H1 (cell line): ENCODE results near the gene CCDC154. TPM values are rescaled to one million over a fixed set of nuclear protein-coding genes. Genes with fewer than 3 reads are reported as not detected.

Experiments
- CTCF ChIA-PET: fragments of 300-600 bp; sonication (Branson Sonifier 250); formaldehyde crosslinking; loops from one replicate; lab custom pipeline; 2021; ENCODE audit not compliant: partially characterized antibody; lab: Charles Lee
- POLR2A ChIA-PET: fragments of 300-600 bp; sonication (Branson Sonifier 250); formaldehyde crosslinking; loops from one replicate; lab custom pipeline; 2021; ENCODE audit warnings: inconsistent platforms; ENCODE audit not compliant: partially characterized antibody; lab: Charles Lee
- DNase-seq, 2 experiments: peaks; one replicate each; pipeline versions ENCODE4 v3.0.0 to v3.0.0-alpha.2; 2010 to 2022; ENCODE audit warnings: low spot score in 2 of 2, low read depth in 1 of 2, mixed read lengths in 1 of 2
- FAIRE-seq: peaks from 2 replicates; lab custom pipeline; 2011; peaks lifted over from hg19 to GRCh38; lab: Jason Lieb, UNC
- H2AFZ ChIP-seq: 2 replicates; pipeline ENCODE4 v1.8.1; 2012; ENCODE audit warnings: low read length, inconsistent platforms
- H2AK5ac ChIP-seq: 2 replicates; pipeline ENCODE4 v1.6.1; 2013; ENCODE audit warnings: low read depth, low read length
- H2BK120ac ChIP-seq: replicated peaks from 2 replicates; pipeline ENCODE3; 2013; ENCODE audit warnings: low read depth, low read length, inconsistent platforms
- H2BK12ac ChIP-seq: 2 replicates; pipeline ENCODE4 v1.6.1; 2013; ENCODE audit warnings: low read depth, low read length
- H2BK15ac ChIP-seq: 2 replicates; pipeline ENCODE4 v1.6.1; 2013; ENCODE audit warnings: low read length
- H2BK20ac ChIP-seq: 2 replicates; pipeline ENCODE4 v1.6.1; 2013; ENCODE audit warnings: low read length
- H2BK5ac ChIP-seq: 2 replicates; pipeline ENCODE4 v1.6.1; 2013; ENCODE audit warnings: low read depth, low read length
- H3K14ac ChIP-seq: 2 replicates; pipeline ENCODE4 v1.6.1; 2013; ENCODE audit warnings: inconsistent platforms; ENCODE audit not compliant: insufficient read length
- H3K18ac ChIP-seq: 2 replicates; pipeline ENCODE4 v1.6.1; 2013; ENCODE audit warnings: low read length; ENCODE audit errors: extremely low read depth
- H3K23ac ChIP-seq: 2 replicates; pipeline ENCODE4 v1.6.1; 2013; ENCODE audit warnings: inconsistent platforms; ENCODE audit not compliant: insufficient read length
- H3K23me2 ChIP-seq: 2 replicates; pipeline ENCODE4 v1.6.1; 2013; ENCODE audit warnings: low read depth, low read length
- H3K27ac ChIP-seq: 2 replicates; pipeline ENCODE4 v1.6.1; 2011; ENCODE audit warnings: low read depth, low read length, inconsistent platforms
- H3K27me3 ChIP-seq, 4 experiments: replicated peaks in 1 of 4; 1 replicate in 1 of 4; 2 replicates in 3 of 4; pipeline versions ENCODE4 v1.6.1 to v1.8.1; 2011 to 2013; ENCODE audit warnings: low read length in 3 of 4, mild to moderate bottlenecking in 3 of 4, inconsistent platforms in 2 of 4, mixed read lengths in 2 of 4, moderate library complexity in 1 of 4; ENCODE audit not compliant: control insufficient read depth in 3 of 4, insufficient read depth in 3 of 4; ENCODE audit errors: extremely low read depth in 1 of 4
- H3K36me3 ChIP-seq, 4 experiments: 2 replicates each; pipeline versions ENCODE4 v1.6.1 to v1.8.1; 2011 to 2013; ENCODE audit warnings: mild to moderate bottlenecking in 4 of 4, low read length in 3 of 4, moderate library complexity in 2 of 4, control low read depth in 1 of 4, inconsistent platforms in 1 of 4; ENCODE audit not compliant: insufficient read depth in 4 of 4, control insufficient read depth in 2 of 4
- H3K4ac ChIP-seq: replicated peaks from 2 replicates; pipeline ENCODE3; 2013; ENCODE audit warnings: low read length, low read depth, mixed read lengths, inconsistent platforms; ENCODE audit not compliant: insufficient read length
- H3K4me1 ChIP-seq, 4 experiments: replicated peaks in 1 of 4; 1 replicate in 1 of 4; 2 replicates in 3 of 4; pipeline versions ENCODE4 v1.6.1 to v1.8.1; 2011 to 2013; ENCODE audit warnings: low read length in 3 of 4, inconsistent platforms in 2 of 4, mixed read lengths in 1 of 4; ENCODE audit not compliant: insufficient read depth in 4 of 4, control insufficient read depth in 3 of 4
- H3K4me2 ChIP-seq, 2 experiments: 2 replicates each; pipeline versions ENCODE4 v1.6.1 to v1.8.1; 2011 to 2013; ENCODE audit warnings: low read depth in 2 of 2, low read length in 2 of 2, control low read depth in 1 of 2, inconsistent platforms in 1 of 2, mild to moderate bottlenecking in 1 of 2; ENCODE audit not compliant: insufficient read depth in 1 of 2
- H3K4me3 ChIP-seq, 4 experiments: fragments of 200-600, 300-600 bp in 1 of 4; sonication (generic), shearing (Covaris generic), sonication (Bioruptor Twin) in 1 of 4; 2 replicates each; pipeline versions ENCODE4 v1.5.1 to v1.8.1; 2011 to 2016; ENCODE audit warnings: low read length in 4 of 4, low read depth in 3 of 4, control low read depth in 2 of 4, inconsistent platforms in 2 of 4, mild to moderate bottlenecking in 2 of 4, mixed read lengths in 1 of 4, moderate library complexity in 1 of 4; ENCODE audit not compliant: insufficient read depth in 2 of 4; ENCODE audit errors: extremely low read depth in 1 of 4
- H3K56ac ChIP-seq: replicated peaks from 2 replicates; pipeline ENCODE3; 2013; ENCODE audit warnings: low read depth, mild to moderate bottlenecking, mixed read lengths, low read length, inconsistent platforms; ENCODE audit not compliant: insufficient read length
- H3K79me1 ChIP-seq: 2 replicates; pipeline ENCODE4 v1.6.1; 2013; ENCODE audit warnings: low read depth, low read length, control low read depth
- H3K79me2 ChIP-seq, 2 experiments: 2 replicates each; pipeline versions ENCODE4 v1.6.1 to v1.8.1; 2012 to 2013; ENCODE audit warnings: low read length in 2 of 2, mild to moderate bottlenecking in 2 of 2, inconsistent platforms in 1 of 2; ENCODE audit not compliant: insufficient read depth in 2 of 2, control insufficient read depth in 1 of 2
- H3K9ac ChIP-seq, 4 experiments: replicated peaks in 1 of 4; 1 replicate in 1 of 4; 2 replicates in 3 of 4; pipeline versions ENCODE4 v1.6.1 to v1.8.1; 2011 to 2013; ENCODE audit warnings: low read depth in 3 of 4, low read length in 3 of 4, control low read depth in 2 of 4, mild to moderate bottlenecking in 2 of 4, moderate library complexity in 2 of 4, inconsistent platforms in 1 of 4; ENCODE audit errors: extremely low read depth in 1 of 4
- H3K9me3 ChIP-seq, 2 experiments: 2 replicates each; pipeline versions ENCODE4 v1.6.1 to v1.8.1; 2012 to 2013; ENCODE audit warnings: mild to moderate bottlenecking in 2 of 2, moderate library complexity in 2 of 2, control low read depth in 1 of 2, inconsistent platforms in 1 of 2, low read depth in 1 of 2, low read length in 1 of 2, mixed read lengths in 1 of 2; ENCODE audit not compliant: insufficient read depth in 2 of 2
- H4K20me1 ChIP-seq, 2 experiments: replicated peaks in 1 of 2; 2 replicates each; pipeline versions ENCODE3 to v1.8.1; 2011 to 2013; ENCODE audit warnings: inconsistent platforms in 2 of 2, low read length in 2 of 2, mild to moderate bottlenecking in 1 of 2; ENCODE audit not compliant: insufficient read depth in 2 of 2, control insufficient read depth in 1 of 2
- H4K5ac ChIP-seq: 2 replicates; pipeline ENCODE4 v1.6.1; 2013; ENCODE audit warnings: low read length, low read depth, mixed read lengths, inconsistent platforms; ENCODE audit not compliant: insufficient read length
- H4K8ac ChIP-seq: 2 replicates; pipeline ENCODE4 v1.8.0; 2013; ENCODE audit warnings: mild to moderate bottlenecking, moderate library complexity, low read length, inconsistent platforms; ENCODE audit not compliant: insufficient read depth; ENCODE audit errors: extremely low read depth
- H4K91ac ChIP-seq: replicated peaks from 2 replicates; pipeline ENCODE3; 2013; ENCODE audit warnings: low read length, mixed read lengths, inconsistent platforms; ENCODE audit not compliant: insufficient read length
- BRCA1 ChIP-seq: IDR thresholded peaks from 2 replicates; pipeline ENCODE4 v1.6.1; 2012; ENCODE audit warnings: low read depth, low read length, improper control_type of control experiment
- CREB1 ChIP-seq: IDR thresholded peaks from 2 replicates; pipeline ENCODE4 v1.6.1; 2012; ENCODE audit warnings: inconsistent platforms
- SAP30 ChIP-seq: fragments of 300-600 bp; sonication (generic); IDR thresholded peaks from 2 replicates; pipeline ENCODE4 v1.7.1; 2012; ENCODE audit warnings: low read length, moderate library complexity, mild to moderate bottlenecking, inconsistent platforms; ENCODE audit not compliant: insufficient read depth, insufficient replicate concordance
- WGBS, 2 experiments: shearing (Covaris generic) in 1 of 2; methylation state at CpG; one replicate each; pipeline versions ENCODE4 v1.1.6 to v1.1.7; 2013 to 2015; ENCODE audit warnings: low lambda C conversion rate in 2 of 2, mixed read lengths in 2 of 2, inconsistent platforms in 1 of 2, low coverage in 1 of 2, missing lambda C conversion rate in 1 of 2; ENCODE audit not compliant: insufficient replicate concordance in 2 of 2, insufficient coverage in 1 of 2, insufficient read length in 1 of 2; ENCODE audit errors: extremely low coverage in 1 of 2, missing lambda C conversion rate in 1 of 2; 5-methylcytosine and 5-hydroxymethylcytosine counted together
- polyA plus RNA-seq, 7 experiments: library from polyadenylated mRNA; depleted of rRNA in 3 of 7; stranded (reverse) in 5 of 7; unstranded in 2 of 7; fragments of >200 nt in 5 of 7; fragments of 200-250 nt in 2 of 7; gene quantifications; 1 replicate in 5 of 7; 2 replicates in 1 of 7; 4 replicates in 1 of 7; pipeline versions ENCODE4 v1.2.1 to v1.2.3, GENCODE V29; 2011 to 2013; ENCODE audit warnings: missing spikeins in 2 of 7, mixed read lengths in 2 of 7
- total RNA-seq: library from RNA; stranded (reverse); fragmentation: NEBNext Ultra II Directional; extraction: Animal tissue kit (Norgen Biotek cat#: 25700); gene quantifications from 2 replicates; pipeline ENCODE4 v1.2.1, GENCODE V29; 2021

CCDC154 gene
- total and polyA plus RNA-seq, 2 of the 8 experiments (the other 6 are each of a cell fraction or from before 2014, with no cell fraction given), result 0.15 to 0.88 TPM

- H2BK15ac ChIP-seq, result no peak overlapping the region
- no peak overlapping the region for H3K23ac ChIP-seq
- peaks cover 8% of the 10 kb centered on the region for H3K23me2 ChIP-seq
- H2AFZ ChIP-seq, result no peak overlapping the region
- peak overlapping the region; percentile 18 for H4K5ac ChIP-seq
- H3K36me3 ChIP-seq, result no peaks in the 10 kb centered on the region; a peak in 1 of 8 replicates
- WGBS, 2 experiments, result 4% methylated on average over 19 of the region's 22 CpGs; no CpG with 5 or more reads in 1 of the 2 experiments
- peak overlapping the region; percentile 26 for H3K56ac ChIP-seq
- H3K79me1 ChIP-seq, result peaks cover 5% of the 10 kb centered on the region; the same call in 1 of the 2 replicates
- no peak for DNase-seq
- H3K27me3 ChIP-seq, result no peaks in the 10 kb centered on the region
- ChIA-PET CTCF (interaction anchor here (0.9 kb wide), 1 partner anchor 57 kb away, joined by 3 read pairs; no protein-coding TSS in a partner anchor), POLR2A (interaction anchor here (0.7 to 4.0 kb wide), 16 partner anchors 8 to 545 kb away, joined by 3 to 18 read pairs (median 4); partner anchors contain the start of genes MAPK8IP3, PERCC1 and RPS2)
- TF ChIP-seq SAP30, result peak; percentile 89
- no peak for TF ChIP-seq CREB1
- no peak for TF ChIP-seq BRCA1
- H3K4me2 ChIP-seq, result peak overlapping the region; percentile 95 to 97
- no peak overlapping the region; the same call in 1 of the 2 replicates for H3K18ac ChIP-seq
- H3K9me3 ChIP-seq, result no peaks in the 10 kb centered on the region
- no peak overlapping the region for H2BK120ac ChIP-seq
- peak overlapping the region; percentile 78 to 87 (median 85) for H3K9ac ChIP-seq
- peak overlapping the region; percentile 60 for H4K8ac ChIP-seq
- H3K4me1 ChIP-seq, result peaks cover 0 to 4% (median 3%) of the 10 kb centered on the region in 4 experiments; a peak in 6 of 7 replicates
- H3K27ac ChIP-seq, result peak overlapping the region; percentile 49
- peak overlapping the region; percentile 2 for H4K91ac ChIP-seq
- H2AK5ac ChIP-seq, result peak overlapping the region; percentile 28; the same call in 1 of the 2 replicates
- H2BK20ac ChIP-seq, result no peak overlapping the region
- no peak overlapping the region for H3K14ac ChIP-seq
- FAIRE-seq, result no peak
- H3K79me2 ChIP-seq, result peaks cover 5 to 21% of the 10 kb centered on the region in 2 experiments
- peak overlapping the region; percentile 87 to 97 (median 93) for H3K4me3 ChIP-seq
- H3K4ac ChIP-seq, result peak overlapping the region; percentile 91
- 0 out of 2 replicates have a peak overlapping the region, but pooled peaks have one; percentile 9 for H2BK5ac ChIP-seq
- peak overlapping the region; percentile 50; the same call in 1 of the 2 replicates for H2BK12ac ChIP-seq
- peaks cover 0 to 7% of the 10 kb centered on the region in 2 experiments for H4K20me1 ChIP-seq
Measured at GRCh38 chr16:1420111-1420539, 24.2 kb downstream of the CCDC154 start.
